ENCODE measurements around the gene STRAP. TPM values are rescaled to one million over a fixed set of nuclear protein-coding genes. Genes with fewer than 3 reads are reported as not detected.
"Not testable (repeated sequence)": the region's sequence is repeated elsewhere in the genome, so short reads cannot be mapped to it uniquely, and the experiment has no call there.

STRAP gene
- total RNA-seq, 1 experiment from 2014 or later: 138 TPM

GRCh38 chr12:15918066-15918465, 35.9 kb downstream of the STRAP start:
- DNase-seq (ENCODE audit: extremely low read depth, low read depth): no peak

- no peak for DNase-seq (ENCODE audit: extremely low read depth, low read depth)
Observed at GRCh38 chr12:15919418-15919817, 37.2 kb downstream of the STRAP start.

GRCh38 chr12:15924956-15925355, 42.8 kb downstream of the STRAP start:
- no peak for DNase-seq (ENCODE audit: extremely low read depth, low read depth)

GRCh38 chr12:15928346-15928745, 46.2 kb downstream of the STRAP start:
- DNase-seq (ENCODE audit: extremely low read depth, low read depth): no peak

- DNase-seq (ENCODE audit: extremely low read depth, low read depth): no peak
Observed at GRCh38 chr12:15928870-15929571, 46.8 kb downstream of the STRAP start.

GRCh38 chr12:15931590-15932053, 49.4 kb downstream of the STRAP start:
- peak; percentile 8 for DNase-seq (ENCODE audit: extremely low read depth, low read depth)

GRCh38 chr12:15932327-15932726, 50.1 kb downstream of the STRAP start:
- DNase-seq (ENCODE audit: extremely low read depth, low read depth): no peak

- no peak for DNase-seq (ENCODE audit: extremely low read depth, low read depth)
Observed at GRCh38 chr12:15932971-15933370, 50.8 kb downstream of the STRAP start.

GRCh38 chr12:15933751-15934150, 51.6 kb downstream of the STRAP start:
- DNase-seq (ENCODE audit: extremely low read depth, low read depth): no peak

- DNase-seq (ENCODE audit: extremely low read depth, low read depth): no peak
Observed at GRCh38 chr12:15936751-15937150, 54.6 kb downstream of the STRAP start.

- DNase-seq (ENCODE audit: extremely low read depth, low read depth): no peak
Observed at GRCh38 chr12:15937902-15938301, 55.7 kb downstream of the STRAP start.

GRCh38 chr12:15939111-15939510, 56.9 kb downstream of the STRAP start:
- DNase-seq (ENCODE audit: extremely low read depth, low read depth): no peak

- no peak for DNase-seq (ENCODE audit: extremely low read depth, low read depth)
Observed at GRCh38 chr12:15942475-15942874, 60.3 kb downstream of the STRAP start.

- not testable (repeated sequence) for DNase-seq (ENCODE audit: extremely low read depth, low read depth)
Observed at GRCh38 chr12:15943519-15943918, 61.3 kb downstream of the STRAP start.

- DNase-seq (ENCODE audit: extremely low read depth, low read depth): not testable (repeated sequence)
Observed at GRCh38 chr12:15948461-15948860, 66.3 kb downstream of the STRAP start.

Other genes starting within 250 kb of the STRAP start
- gene EPS8, start 93.0 kb upstream of the STRAP start, total RNA-seq (2014; rRNA removed; shearing (Covaris generic)): 13.8 and 14.3 TPM in 2 replicates
- 53.8 and 54.3 TPM in 2 replicates for gene DERA, start 28.9 kb downstream of the STRAP start, total RNA-seq (2014; rRNA removed; shearing (Covaris generic))

All from NCI-H460 (cell line).